ENCODE results near the gene OR4D10.
"Not testable (repeated sequence)": the region's sequence is repeated elsewhere in the genome, so short reads cannot be mapped to it uniquely, and the experiment has no call there.

Gene OR4D10

GRCh38 chr11:59473015-59473414 is at the start of gene OR4D10:
OR4D10 (plus strand) TSS chr11:59473315; CDS start chr11:59477430, 4,115 bp downstream.
- no peak for DNase-seq

- DNase-seq = no peak
These were observed 49.3 kb upstream of the OR4D10 start for GRCh38 chr11:59423835-59424234.

DNA sequence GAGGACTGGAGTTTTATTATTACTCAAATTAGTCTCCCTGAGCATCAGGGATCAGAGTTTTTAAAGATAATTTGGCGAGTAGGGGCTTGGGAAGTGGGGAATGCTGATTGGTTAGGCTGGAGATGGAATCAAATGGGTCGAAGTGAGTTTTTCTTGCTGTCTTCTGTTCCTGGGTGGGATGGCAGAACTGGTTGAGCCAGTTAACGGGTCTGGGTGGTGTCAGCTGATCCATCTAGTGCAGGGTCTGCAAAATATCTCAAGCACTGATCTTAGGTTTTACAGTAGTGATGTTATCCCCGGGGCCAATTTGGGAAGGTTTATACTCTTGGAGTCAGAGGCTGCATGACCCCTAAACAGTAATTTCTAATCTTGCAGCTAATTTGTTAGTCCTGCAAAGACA is 48.0 kb upstream of the OR4D10 start:
- no peak for DNase-seq

DNA sequence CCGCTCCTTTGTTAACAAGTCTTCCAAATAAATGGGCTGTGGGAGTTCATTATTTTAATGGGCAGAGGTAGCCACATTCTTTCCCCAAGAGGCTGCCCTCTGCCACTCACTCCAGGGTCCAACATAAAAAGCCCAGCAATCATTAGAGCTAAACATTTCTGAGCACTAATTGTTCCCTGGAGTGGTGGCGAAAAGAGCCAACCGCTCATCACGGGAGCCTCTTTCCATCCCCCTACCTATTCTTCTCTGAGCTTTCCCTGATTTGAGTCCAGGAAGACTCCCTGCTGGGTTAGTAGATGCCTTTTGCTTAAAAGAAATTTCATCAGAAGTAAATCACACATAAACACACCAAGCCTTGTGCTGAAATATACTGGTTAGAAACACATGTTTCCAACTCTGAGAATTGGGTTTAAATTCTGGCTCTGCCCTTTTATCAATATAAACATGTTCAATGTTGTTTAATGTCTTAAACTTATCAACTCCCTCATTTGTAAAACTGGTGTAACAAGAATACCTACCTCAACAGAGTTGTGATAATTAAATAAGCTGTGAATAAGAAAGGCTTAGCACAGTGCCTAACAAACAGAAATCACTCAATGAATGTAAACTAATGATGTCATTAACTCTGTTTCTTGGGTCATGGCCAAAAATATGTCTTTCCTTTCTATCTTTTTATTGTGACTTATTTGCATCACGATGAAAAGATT is 46.6 kb upstream of the OR4D10 start, which contains the start of gene OR5A2:
OR5A2 (minus strand) TSS at position 53 of the 707 bp plus-strand sequence. CDS start 3,460 bp downstream, outside the sequence.
- DNase-seq = no peak

- no peak for DNase-seq
These were observed 46.1 kb upstream of the OR4D10 start for GRCh38 chr11:59427068-59427382.

- DNase-seq = no peak
These were observed 43.1 kb upstream of the OR4D10 start for GRCh38 chr11:59429924-59430516.

DNA sequence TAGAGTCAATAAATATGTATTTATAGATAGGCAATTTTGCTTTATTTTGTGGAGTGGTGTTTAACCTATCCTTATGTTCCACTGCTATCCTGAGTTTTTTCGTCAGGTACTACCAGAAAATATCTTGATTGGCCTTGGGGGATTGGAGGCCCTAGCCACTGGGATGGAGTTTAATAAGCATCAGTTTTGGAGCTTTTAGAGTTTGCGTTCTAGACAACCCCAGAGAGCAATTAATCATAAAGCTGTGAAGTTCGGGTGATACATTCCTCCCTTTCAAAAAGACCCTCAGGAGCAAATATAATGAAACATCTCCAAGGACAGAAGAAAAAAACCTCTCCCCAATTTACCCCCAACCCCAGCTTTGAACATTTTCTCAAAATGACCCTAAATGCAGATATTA is 36.9 kb upstream of the OR4D10 start, which contains the start of gene OR5A1:
OR5A1 (plus strand) TSS at position 301 of the 400 bp plus-strand sequence. CDS start 6,700 bp downstream, outside the sequence.
- DNase-seq = no peak

DNA sequence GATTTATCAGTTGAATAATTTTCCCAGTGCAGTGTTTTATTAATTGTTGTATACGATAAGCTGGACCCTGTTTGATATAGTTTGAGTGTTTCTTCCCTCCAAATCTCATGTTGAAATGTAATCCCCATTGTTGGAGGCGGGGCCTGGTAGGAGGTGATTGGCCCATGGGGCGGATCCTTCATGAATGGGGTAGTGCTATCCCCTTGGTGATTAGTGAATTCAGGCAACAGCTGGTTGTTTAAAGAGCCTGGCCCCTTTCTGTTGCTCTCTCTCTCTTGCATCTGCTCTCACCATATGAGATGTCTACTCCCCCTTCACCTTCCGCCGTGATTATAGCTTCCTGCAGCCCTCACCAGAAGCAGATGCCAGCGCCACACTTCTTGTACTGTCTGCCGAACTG is 35.3 kb upstream of the OR4D10 start:
- DNase-seq = no peak

DNA sequence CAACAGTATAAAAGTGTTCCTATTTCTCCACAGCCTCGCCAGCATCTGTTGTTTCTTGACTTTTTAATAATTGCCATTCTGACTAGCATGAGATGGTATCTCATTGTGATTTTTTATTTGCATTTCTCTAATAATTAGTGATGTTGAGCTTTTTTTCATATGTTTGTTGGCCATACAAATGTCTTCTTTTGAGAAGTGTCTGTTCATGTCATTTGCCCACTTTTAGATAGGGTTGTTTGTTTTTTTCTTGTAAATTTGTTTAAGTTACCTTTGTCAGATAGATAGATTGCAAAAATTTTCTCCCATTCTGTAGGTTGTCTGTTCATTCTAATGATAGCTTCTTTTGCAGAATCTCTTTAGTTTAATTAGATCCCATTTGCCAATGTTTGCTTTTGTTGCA is 27.5 kb upstream of the OR4D10 start:
- not testable (repeated sequence) for DNase-seq

GRCh38 chr11:59448484-59448883 is 24.6 kb upstream of the OR4D10 start:
- no peak for DNase-seq

DNA sequence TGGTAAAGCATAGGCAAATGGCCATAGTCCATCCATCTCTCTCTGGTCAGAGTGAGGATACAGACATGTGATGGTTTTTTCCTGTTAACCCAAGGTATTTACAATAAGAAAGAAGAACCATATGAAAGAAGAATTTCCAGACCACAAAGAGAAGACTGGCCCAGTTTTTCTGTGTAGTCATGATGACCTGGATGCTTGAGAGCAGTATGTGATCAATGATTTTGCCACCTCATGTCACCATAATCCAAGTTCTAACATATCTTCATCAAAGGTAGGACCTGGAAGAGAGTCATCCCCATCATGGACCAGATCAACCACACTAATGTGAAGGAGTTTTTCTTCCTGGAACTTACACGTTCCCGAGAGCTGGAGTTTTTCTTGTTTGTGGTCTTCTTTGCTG is 16.5 kb upstream of the OR4D10 start, which contains the start of gene OR4D6:
OR4D6 (plus strand) TSS at position 301 of the 400 bp plus-strand sequence; CDS start at position 301, 0 bp downstream.
- DNase-seq = no peak

- no peak for DNase-seq
These were observed 13.2 kb upstream of the OR4D10 start for GRCh38 chr11:59459916-59460315.

- DNase-seq = no peak
These were observed 9.9 kb upstream of the OR4D10 start for GRCh38 chr11:59463190-59463641.

DNA sequence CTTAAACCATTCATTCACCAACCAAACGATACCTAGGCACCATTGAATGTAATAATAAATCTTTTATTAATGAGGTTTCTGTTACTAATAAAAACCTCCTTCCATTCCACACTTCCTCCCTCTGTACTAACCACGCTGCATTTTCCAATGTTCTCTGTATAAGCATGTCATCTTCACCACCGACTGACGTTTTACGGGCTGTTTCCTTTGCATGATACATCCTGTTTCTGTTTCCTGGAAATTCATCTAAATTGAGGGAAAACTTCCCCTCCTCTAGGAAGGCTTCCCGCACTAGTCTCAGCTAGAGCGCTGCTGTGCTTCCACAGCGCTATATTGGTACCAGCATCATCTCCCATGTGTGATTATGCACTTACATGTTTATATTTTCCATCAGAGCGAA is 2.1 kb downstream of the OR4D10 start:
- DNase-seq = no peak

DNA sequence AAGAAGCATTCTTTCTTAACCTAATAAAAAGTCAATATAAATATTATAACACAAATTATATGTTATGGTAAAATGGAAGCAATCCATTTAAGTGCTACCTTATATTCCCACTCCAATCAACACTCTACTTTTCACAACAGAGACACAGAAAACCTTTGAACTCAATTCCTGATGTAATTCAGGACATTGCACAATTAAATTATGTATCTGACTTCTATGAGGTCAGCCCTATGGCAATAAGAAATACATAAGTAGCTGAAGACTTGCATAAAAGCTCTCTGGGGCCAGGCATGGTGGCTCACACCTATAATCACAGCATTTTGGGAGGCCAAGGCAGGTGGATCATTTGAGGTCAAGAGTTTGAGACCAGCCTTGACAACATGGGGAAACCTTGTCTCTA is 6.8 kb downstream of the OR4D10 start:
- DNase-seq = no peak

DNA sequence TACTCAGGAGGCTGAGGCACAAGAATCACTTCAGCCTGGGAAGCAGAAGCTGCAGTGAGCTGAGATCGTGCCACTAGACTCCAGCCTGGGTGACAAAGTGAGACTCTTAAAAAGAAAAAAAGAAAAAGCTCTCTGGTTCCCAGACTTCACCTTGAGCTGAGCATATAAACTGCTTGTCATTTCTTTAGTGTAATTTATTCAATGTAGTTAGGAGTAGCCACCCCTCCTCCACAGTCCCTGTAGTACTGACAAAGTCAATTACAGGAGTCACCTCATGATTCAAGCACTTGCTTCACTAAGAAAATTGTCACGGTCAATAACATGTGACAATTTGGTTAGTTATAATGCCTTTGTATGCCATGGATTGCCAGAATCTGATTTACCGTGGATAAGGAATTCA is 7.2 kb downstream of the OR4D10 start:
- DNase-seq = no peak

DNA sequence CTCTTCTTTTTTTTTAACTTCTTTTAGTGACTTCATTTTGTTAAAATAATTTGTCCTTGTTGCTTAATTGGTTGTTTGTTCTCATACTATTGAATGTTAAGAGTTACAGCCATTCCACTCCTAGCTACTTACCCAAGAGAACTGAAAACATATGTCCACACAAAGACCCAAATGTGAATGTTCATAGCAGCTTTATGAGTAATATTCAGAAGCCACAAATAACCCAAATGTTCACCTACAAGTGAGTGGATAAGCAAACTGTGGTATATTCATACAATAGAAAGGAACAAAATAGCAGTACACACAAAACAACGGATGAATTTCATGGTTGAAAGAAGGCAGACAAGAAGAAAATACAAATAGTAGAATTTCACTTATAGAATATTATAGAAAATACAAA is 28.8 kb downstream of the OR4D10 start:
- no peak for DNase-seq

- DNase-seq = no peak
These were observed 30.2 kb downstream of the OR4D10 start, which contains the start of gene OR4D11 for GRCh38 chr11:59503276-59503675. OR4D11 (plus strand) TSS chr11:59503576; CDS start chr11:59503576, 0 bp downstream.

DNA sequence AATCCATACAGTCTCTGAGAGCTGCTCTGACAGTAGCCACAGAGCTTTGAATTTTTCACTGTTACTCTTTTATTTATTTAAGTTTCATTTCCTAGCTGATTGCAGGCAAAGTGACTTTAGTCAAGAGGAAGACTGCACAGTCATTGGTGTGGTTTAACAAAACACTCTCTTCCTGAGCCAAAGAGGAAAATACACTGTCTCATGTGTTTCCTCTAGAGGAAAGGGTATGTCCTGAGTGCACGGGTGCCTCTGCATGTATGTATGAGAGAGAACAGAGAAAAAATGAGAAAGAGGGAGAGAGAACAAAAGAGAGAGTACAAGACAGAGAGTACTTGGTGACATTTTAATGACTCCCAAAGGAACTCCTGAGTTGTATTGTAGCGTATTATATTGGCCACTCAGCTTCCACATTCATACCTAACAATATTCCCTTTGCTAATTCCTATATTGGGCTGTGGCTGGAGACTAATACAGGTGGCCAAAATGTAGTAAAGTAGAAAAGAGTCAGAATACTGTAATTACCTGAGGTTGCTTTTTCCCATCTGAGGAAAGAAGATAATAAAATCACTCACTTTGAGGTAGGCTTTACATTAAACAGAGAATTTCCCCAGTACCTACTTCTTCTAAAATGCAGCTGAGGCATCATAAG is 38.0 kb downstream of the OR4D10 start, which contains the start of gene OR4D9:
OR4D9 (plus strand) TSS at position 599 of the 649 bp plus-strand sequence. CDS start 3,374 bp downstream, outside the sequence.
- no peak for DNase-seq

- DNase-seq = no peak
These were observed 38.6 kb downstream of the OR4D10 start for GRCh38 chr11:59511675-59512074.

GRCh38 chr11:59520139-59520538 is 47.0 kb downstream of the OR4D10 start:
- DNase-seq = not testable (repeated sequence)

GRCh38 chr11:59520741-59521140 is 47.6 kb downstream of the OR4D10 start:
- no peak for DNase-seq

- no peak for DNase-seq
These were observed 50.4 kb downstream of the OR4D10 start for GRCh38 chr11:59523541-59523940.

GRCh38 chr11:59528711-59529110 is 55.6 kb downstream of the OR4D10 start:
- DNase-seq = no peak
